Thoracic aorta (tissue), 2 donors: ENCODE data around the gene MYO10. TPM values are rescaled to one million over a fixed set of nuclear protein-coding genes. Genes with fewer than 3 reads are reported as not detected.
A peak's percentile ranks its signal among the peaks of the same experiment; 100 is the strongest.

Source experiments
- ATAC-seq: fragments of 150-250 bp; one replicate; pipeline ENCODE4 v1.8.0; 2017; ENCODE audit warnings: low read depth; ENCODE audit not compliant: insufficient number of reproducible peaks, low FRiP score
- DNase-seq: peaks from one replicate; pipeline ENCODE4 v3.0.0-alpha.2; 2020; ENCODE audit warnings: low spot score
- H3K27ac ChIP-seq, 2 donors: fragments of 200-600 bp; sonication (generic); 1 replicate in 1 of 2; 2 replicates in 1 of 2; pipeline ENCODE4 v1.5.1; 2016; ENCODE audit warnings: mild to moderate bottlenecking in 2 of 2, moderate library complexity in 2 of 2
- H3K27me3 ChIP-seq: fragments of 200-600 bp; sonication (generic); replicated peaks from 2 replicates; pipeline ENCODE4 v1.6.0; 2016; ENCODE audit warnings: mild to moderate bottlenecking; ENCODE audit not compliant: insufficient read depth
- H3K36me3 ChIP-seq: fragments of 200-600 bp; sonication (generic); one replicate; pipeline ENCODE4 v1.5.1; 2016
- H3K4me1 ChIP-seq, 2 donors: fragments of 200-600 bp; sonication (generic); 1 replicate in 1 of 2; 2 replicates in 1 of 2; pipeline versions ENCODE4 v1.5.1 to v1.6.0; 2016; ENCODE audit warnings: low read depth in 2 of 2, mild to moderate bottlenecking in 1 of 2; ENCODE audit not compliant: control insufficient read depth in 1 of 2
- H3K4me3 ChIP-seq: fragments of 200-600 bp; sonication (generic); 2 replicates; pipeline ENCODE4 v1.5.1; 2016; ENCODE audit warnings: mild to moderate bottlenecking
- H3K9me3 ChIP-seq: fragments of 200-600 bp; sonication (generic); 2 replicates; pipeline ENCODE4 v1.5.1; 2016
- total RNA-seq, 2 donors: library from RNA; depleted of rRNA; stranded (reverse); fragments of >200 nt; gene quantifications; one replicate each; pipeline versions ENCODE4 v1.1.0 to v1.2.3, GENCODE V29; 2016
- TF ChIP-seq, protein P1 (sequence below): fragments of 200-600 bp; sonication (generic); IDR thresholded peaks from one replicate; pipeline ENCODE4 v1.5.1; 2019; ENCODE audit warnings: antibody characterized with exemption

The MYO10 gene
- total RNA-seq, 2 donors from 2014 or later = 11.4 to 41.7 TPM

GRCh38 chr5:16615741-16616535 is 320.1 kb downstream of the MYO10 start:
- Histone ChIP-seq H3K4me3 (peak overlapping the region; percentile 75), H3K4me1 (peaks cover 4 to 15% of the 10 kb centered on the region in 2 donors), H3K27ac (no peak overlapping the region), H3K9me3 (no peaks in the 10 kb centered on the region), H3K36me3 (no peaks in the 10 kb centered on the region), H3K27me3 (no peaks in the 10 kb centered on the region)
- TF ChIP-seq, protein P1, sequence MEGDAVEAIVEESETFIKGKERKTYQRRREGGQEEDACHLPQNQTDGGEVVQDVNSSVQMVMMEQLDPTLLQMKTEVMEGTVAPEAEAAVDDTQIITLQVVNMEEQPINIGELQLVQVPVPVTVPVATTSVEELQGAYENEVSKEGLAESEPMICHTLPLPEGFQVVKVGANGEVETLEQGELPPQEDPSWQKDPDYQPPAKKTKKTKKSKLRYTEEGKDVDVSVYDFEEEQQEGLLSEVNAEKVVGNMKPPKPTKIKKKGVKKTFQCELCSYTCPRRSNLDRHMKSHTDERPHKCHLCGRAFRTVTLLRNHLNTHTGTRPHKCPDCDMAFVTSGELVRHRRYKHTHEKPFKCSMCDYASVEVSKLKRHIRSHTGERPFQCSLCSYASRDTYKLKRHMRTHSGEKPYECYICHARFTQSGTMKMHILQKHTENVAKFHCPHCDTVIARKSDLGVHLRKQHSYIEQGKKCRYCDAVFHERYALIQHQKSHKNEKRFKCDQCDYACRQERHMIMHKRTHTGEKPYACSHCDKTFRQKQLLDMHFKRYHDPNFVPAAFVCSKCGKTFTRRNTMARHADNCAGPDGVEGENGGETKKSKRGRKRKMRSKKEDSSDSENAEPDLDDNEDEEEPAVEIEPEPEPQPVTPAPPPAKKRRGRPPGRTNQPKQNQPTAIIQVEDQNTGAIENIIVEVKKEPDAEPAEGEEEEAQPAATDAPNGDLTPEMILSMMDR = no peak
- no peak for ATAC-seq
- DNase-seq = no peak

GRCh38 chr5:16612007-16612406 is 324.1 kb downstream of the MYO10 start:
- ATAC-seq = no peak
- peaks cover 4 to 11% of the 10 kb centered on the region in 2 donors for H3K4me1 ChIP-seq
- DNase-seq = no peak
- TF ChIP-seq, protein P1 = no peak
- H3K27me3 ChIP-seq = no peaks in the 10 kb centered on the region
- H3K36me3 ChIP-seq = no peaks in the 10 kb centered on the region
- H3K9me3 ChIP-seq = no peaks in the 10 kb centered on the region
- H3K4me3 ChIP-seq = no peak overlapping the region
- no peak overlapping the region for H3K27ac ChIP-seq
